PFSK-1 (cell line): ENCODE measurements around the gene HIC1.

Experiments used
- FOXP2 ChIP-seq: optimal IDR thresholded peaks from 2 replicates; pipeline ENCODE3; 2011; ENCODE audit warnings: borderline replicate concordance, control low read depth, inconsistent platforms; ENCODE audit not compliant: insufficient read depth; ENCODE audit errors: extremely low read length, extremely low read depth
- POLR2AphosphoS5 ChIP-seq: IDR thresholded peaks from 2 replicates; pipeline ENCODE4 v1.6.1; 2012; ENCODE audit warnings: low read depth, mild to moderate bottlenecking, control low read depth, low read length, moderate library complexity
- REST ChIP-seq, 2 experiments: IDR thresholded peaks; 2 replicates each; pipeline versions ENCODE4 v1.6.1 to v1.8.0; 2011 to 2012; ENCODE audit warnings: low read depth in 2 of 2, low read length in 2 of 2, control low read depth in 1 of 2, inconsistent platforms in 1 of 2, mild to moderate bottlenecking in 1 of 2, moderate library complexity in 1 of 2; ENCODE audit not compliant: insufficient read depth in 1 of 2
- SIN3A ChIP-seq: IDR thresholded peaks from 2 replicates; pipeline ENCODE4 v1.6.1; 2012; ENCODE audit warnings: mild to moderate bottlenecking, low read length, moderate library complexity, borderline replicate concordance; ENCODE audit not compliant: insufficient read depth
- TAF1 ChIP-seq: IDR thresholded peaks from 2 replicates; pipeline ENCODE4 v1.6.1; 2012; ENCODE audit warnings: low read length, control low read depth, borderline replicate concordance; ENCODE audit not compliant: insufficient read depth

The HIC1 gene

GRCh38 chr17:2082003-2082781 is 27.3 kb downstream of the HIC1 start:
- TF ChIP-seq SIN3A (no peak), TAF1 (no peak), REST (IDR thresholded peaks at IDR 0.05; ENCODE audit: insufficient read depth in 1 of 2, low read depth in 2 of 2, low read length in 2 of 2) (no peak)

GRCh38 chr17:2083613-2084035 is 28.7 kb downstream of the HIC1 start:
- TF ChIP-seq SIN3A (no peak), REST (IDR thresholded peaks at IDR 0.05; ENCODE audit: insufficient read depth in 1 of 2, low read depth in 2 of 2, low read length in 2 of 2) (no peak), POLR2AphosphoS5 (no peak), TAF1 (no peak), FOXP2 (no peak)

GRCh38 chr17:2084036-2084765 is 29.3 kb downstream of the HIC1 start:
- TF ChIP-seq TAF1 (peak; percentile 18; the same call in 1 of the 2 replicates), POLR2AphosphoS5 (no peak), SIN3A (peak; percentile 95; the same call in 1 of the 2 replicates), REST (IDR thresholded peaks at IDR 0.05; ENCODE audit: insufficient read depth in 1 of 2, low read depth in 2 of 2, low read length in 2 of 2) (no peak), FOXP2 (peak; percentile 34)

- TF ChIP-seq REST (IDR thresholded peaks at IDR 0.05; ENCODE audit: insufficient read depth in 1 of 2, low read depth in 2 of 2, low read length in 2 of 2): 0 out of 4 replicates have a peak, but pooled peaks of 1 of the 2 experiments have one; percentile 68
- TF ChIP-seq TAF1: peak; percentile 60; the same call in 1 of the 2 replicates
- TF ChIP-seq POLR2AphosphoS5: no peak
- peak; percentile 95; the same call in 1 of the 2 replicates for TF ChIP-seq SIN3A
- peak; percentile 97 for TF ChIP-seq FOXP2
These were observed 30.1 kb downstream of the HIC1 start for GRCh38 chr17:2084766-2085647.
